H9 (cell line): ENCODE measurements around the gene MCAT. TPM values are rescaled to one million over a fixed set of nuclear protein-coding genes. Genes with fewer than 3 reads are reported as not detected.

ENCODE experiments used
- DNase-seq: peaks from one replicate; pipeline ENCODE4 v3.0.0-alpha.2; 2017
- H2AFZ ChIP-seq: one replicate; pipeline ENCODE4 v1.6.1; 2013; ENCODE audit warnings: mild to moderate bottlenecking, low read length, control low read depth, moderate library complexity
- H2AK5ac ChIP-seq: 2 replicates; pipeline ENCODE4 v1.6.1; 2013; ENCODE audit warnings: low read length, control low read depth, mixed read lengths; ENCODE audit not compliant: insufficient read length
- H2BK120ac ChIP-seq: one replicate; pipeline ENCODE4 v1.6.1; 2013; ENCODE audit warnings: low read depth, mild to moderate bottlenecking, low read length, control low read depth, inconsistent platforms; ENCODE audit not compliant: poor library complexity, severe bottlenecking
- H2BK12ac ChIP-seq: 2 replicates; pipeline ENCODE4 v1.6.1; 2013; ENCODE audit warnings: low read length, control low read depth, mixed read lengths, low read depth; ENCODE audit not compliant: insufficient read length
- H2BK15ac ChIP-seq: 2 replicates; pipeline ENCODE4 v1.6.1; 2013; ENCODE audit warnings: low read depth, low read length, control low read depth
- H2BK20ac ChIP-seq: one replicate; pipeline ENCODE4 v1.6.1; 2013; ENCODE audit warnings: low read depth, mild to moderate bottlenecking, low read length, control low read depth, inconsistent platforms; ENCODE audit not compliant: poor library complexity, severe bottlenecking
- H2BK5ac ChIP-seq: 2 replicates; pipeline ENCODE4 v1.6.1; 2013; ENCODE audit warnings: low read length, control low read depth, mixed read lengths; ENCODE audit not compliant: insufficient read length
- H3K14ac ChIP-seq: 2 replicates; pipeline ENCODE4 v1.6.1; 2013; ENCODE audit warnings: low read length, control low read depth; ENCODE audit not compliant: insufficient read depth
- H3K18ac ChIP-seq: 2 replicates; pipeline ENCODE4 v1.6.1; 2013; ENCODE audit warnings: low read depth, mild to moderate bottlenecking, mixed read lengths, low read length, control low read depth; ENCODE audit not compliant: insufficient read length
- H3K23ac ChIP-seq: 2 replicates; pipeline ENCODE4 v1.6.1; 2013; ENCODE audit warnings: low read length, control low read depth, mixed read lengths, low read depth; ENCODE audit not compliant: insufficient read length
- H3K23me2 ChIP-seq: 2 replicates; pipeline ENCODE4 v1.6.1; 2013; ENCODE audit warnings: low read depth, mild to moderate bottlenecking, mixed read lengths, low read length, control low read depth; ENCODE audit not compliant: insufficient read length, poor library complexity, severe bottlenecking
- H3K27ac ChIP-seq: 2 replicates; pipeline ENCODE4 v1.5.1; 2013; ENCODE audit warnings: low read length, control low read depth, mixed read lengths, low read depth; ENCODE audit not compliant: insufficient read length
- H3K27me3 ChIP-seq: 2 replicates; pipeline ENCODE4 v1.6.1; 2013; ENCODE audit warnings: low read length, control low read depth, inconsistent platforms; ENCODE audit not compliant: insufficient read depth
- H3K4ac ChIP-seq: 2 replicates; pipeline ENCODE4 v1.6.1; 2013; ENCODE audit warnings: low read depth, mild to moderate bottlenecking, control low read depth, inconsistent platforms, low read length, moderate library complexity
- H3K4me1 ChIP-seq: 2 replicates; pipeline ENCODE4 v1.6.1; 2013; ENCODE audit warnings: low read length, control low read depth, inconsistent platforms; ENCODE audit not compliant: insufficient read depth
- H3K4me2 ChIP-seq: 2 replicates; pipeline ENCODE4 v1.6.1; 2013; ENCODE audit warnings: low read length, control low read depth, mixed read lengths; ENCODE audit not compliant: insufficient read length, insufficient read depth
- H3K56ac ChIP-seq: 2 replicates; pipeline ENCODE4 v1.6.1; 2013; ENCODE audit warnings: low read depth, mild to moderate bottlenecking, mixed read lengths, low read length, control low read depth; ENCODE audit not compliant: insufficient read length
- H3K79me1 ChIP-seq: 2 replicates; pipeline ENCODE4 v1.6.1; 2013; ENCODE audit warnings: low read depth, mild to moderate bottlenecking, moderate library complexity, low read length, control low read depth, inconsistent platforms; ENCODE audit not compliant: insufficient read depth, poor library complexity, severe bottlenecking
- H3K79me2 ChIP-seq: 2 replicates; pipeline ENCODE4 v1.6.1; 2013; ENCODE audit warnings: low read length, control low read depth, inconsistent platforms; ENCODE audit not compliant: insufficient read depth
- H3K9ac ChIP-seq: 2 replicates; pipeline ENCODE4 v1.6.1; 2013; ENCODE audit warnings: low read length, control low read depth, mixed read lengths; ENCODE audit not compliant: insufficient read length; ENCODE audit errors: extremely low read depth
- H3K9me3 ChIP-seq: one replicate; pipeline ENCODE4 v1.6.1; 2013; ENCODE audit warnings: low read depth, low read length, inconsistent platforms; ENCODE audit not compliant: control insufficient read depth
- H3T11ph ChIP-seq: one replicate; pipeline ENCODE4 v1.6.1; 2013; ENCODE audit warnings: mild to moderate bottlenecking, low read length, control low read depth, inconsistent platforms
- H4K20me1 ChIP-seq: one replicate; pipeline ENCODE4 v1.6.1; 2013; ENCODE audit not compliant: control insufficient read depth, insufficient read length, insufficient read depth
- H4K5ac ChIP-seq: 2 replicates; pipeline ENCODE4 v1.6.1; 2013; ENCODE audit warnings: low read depth, mild to moderate bottlenecking, mixed read lengths, low read length, control low read depth; ENCODE audit not compliant: insufficient read length
- H4K8ac ChIP-seq: replicated peaks from 2 replicates; pipeline ENCODE4 v1.6.1; 2013; ENCODE audit warnings: low read length, control low read depth, mixed read lengths, low read depth; ENCODE audit not compliant: insufficient read length
- H4K91ac ChIP-seq: 2 replicates; pipeline ENCODE4 v1.6.1; 2013; ENCODE audit warnings: low read depth, mild to moderate bottlenecking, moderate library complexity, mixed read lengths, low read length, control low read depth; ENCODE audit not compliant: insufficient read length
- H3K27ac Mint-ChIP-seq, 3 experiments: 2 replicates in 2 of 3; 3 replicates in 1 of 3; pipeline ENCODE4 v1.8.0; 2020 to 2021; ENCODE audit warnings: mixed read lengths in 3 of 3, mild to moderate bottlenecking in 1 of 3, moderate library complexity in 1 of 3
- H3K27me3 Mint-ChIP-seq: 2 replicates; pipeline ENCODE4 v1.8.0; 2021; ENCODE audit warnings: low read depth, mild to moderate bottlenecking, moderate library complexity, mixed read lengths
- H3K36me3 Mint-ChIP-seq, 3 experiments: 2 replicates in 2 of 3; 3 replicates in 1 of 3; pipeline ENCODE4 v1.8.0; 2020 to 2021; ENCODE audit warnings: low read depth in 3 of 3, mixed read lengths in 3 of 3; ENCODE audit not compliant: insufficient read depth in 1 of 3
- H3K4me1 Mint-ChIP-seq, 2 experiments: 2 replicates each; pipeline ENCODE4 v1.8.0; 2020; ENCODE audit warnings: mixed read lengths in 2 of 2
- H3K4me3 Mint-ChIP-seq, 2 experiments: 2 replicates in 1 of 2; 3 replicates in 1 of 2; pipeline ENCODE4 v1.8.0; 2020 to 2021; ENCODE audit warnings: mild to moderate bottlenecking in 2 of 2, mixed read lengths in 2 of 2, moderate library complexity in 1 of 2
- H3K9me3 Mint-ChIP-seq, 2 experiments: 2 replicates in 1 of 2; 3 replicates in 1 of 2; pipeline ENCODE4 v1.8.0; 2020; ENCODE audit warnings: mild to moderate bottlenecking in 2 of 2, mixed read lengths in 2 of 2, moderate library complexity in 1 of 2
- WGBS: extraction: QIAGEN DNeasy Blood & Tissue Kit; methylation state at CpG from one replicate; pipeline ENCODE4 v1.1.7; 2013; ENCODE audit warnings: missing lambda C conversion rate, low lambda C conversion rate, mixed read lengths; ENCODE audit not compliant: insufficient read length; ENCODE audit errors: extremely low coverage; 5-methylcytosine and 5-hydroxymethylcytosine counted together
- total RNA-seq: library from RNA; stranded (reverse); gene quantifications from 2 replicates; pipeline ENCODE4 v1.2.1, GENCODE V29; 2021
- TF ChIP-seq, protein P1 (sequence below): fragments of 200-600 bp; sonication (generic); conservative IDR thresholded peaks from 3 replicates; pipeline ENCODE4 v1.8.0; 2021; ENCODE audit warnings: antibody characterized with exemption, mild to moderate bottlenecking

Gene MCAT
- total RNA-seq, 1 experiment from 2014 or later: 20.3 TPM

- Histone ChIP-seq H3T11ph (no peak overlapping the region), H3K14ac (no peak overlapping the region), H2BK15ac (no peak overlapping the region), H3K27me3 (no peaks in the 10 kb centered on the region), H2AFZ (no peak overlapping the region), H3K4ac (no peak overlapping the region), H3K23ac (no peak overlapping the region), H2AK5ac (no peak overlapping the region), H3K79me2 (no peaks in the 10 kb centered on the region), H4K20me1 (no peaks in the 10 kb centered on the region), H4K8ac (no peak overlapping the region), H3K79me1 (no peaks in the 10 kb centered on the region), H3K9ac (no peak overlapping the region), H3K4me1 (no peaks in the 10 kb centered on the region), H3K9me3 (no peaks in the 10 kb centered on the region), H3K27ac (no peak overlapping the region), H3K4me2 (no peak overlapping the region), H4K91ac (no peak overlapping the region), H2BK12ac (no peak overlapping the region), H3K18ac (no peak overlapping the region), H3K23me2 (no peaks in the 10 kb centered on the region), H2BK20ac (no peak overlapping the region), H2BK120ac (no peak overlapping the region), H4K5ac (no peak overlapping the region), H3K56ac (no peak overlapping the region), H2BK5ac (no peak overlapping the region)
- H3K27me3 Mint-ChIP-seq: peaks cover 5% of the 10 kb centered on the region; the same call in 1 of the 2 replicates
- no peak for DNase-seq
- no peak overlapping the region for H3K4me3 Mint-ChIP-seq
- H3K36me3 Mint-ChIP-seq: peaks cover 5 to 13% (median 7%) of the 10 kb centered on the region in 3 experiments
- peaks cover 9 to 10% of the 10 kb centered on the region in 2 experiments for H3K4me1 Mint-ChIP-seq
- no CpG with 5 or more reads among the region's 5 CpGs for WGBS
- TF ChIP-seq, protein P1, sequence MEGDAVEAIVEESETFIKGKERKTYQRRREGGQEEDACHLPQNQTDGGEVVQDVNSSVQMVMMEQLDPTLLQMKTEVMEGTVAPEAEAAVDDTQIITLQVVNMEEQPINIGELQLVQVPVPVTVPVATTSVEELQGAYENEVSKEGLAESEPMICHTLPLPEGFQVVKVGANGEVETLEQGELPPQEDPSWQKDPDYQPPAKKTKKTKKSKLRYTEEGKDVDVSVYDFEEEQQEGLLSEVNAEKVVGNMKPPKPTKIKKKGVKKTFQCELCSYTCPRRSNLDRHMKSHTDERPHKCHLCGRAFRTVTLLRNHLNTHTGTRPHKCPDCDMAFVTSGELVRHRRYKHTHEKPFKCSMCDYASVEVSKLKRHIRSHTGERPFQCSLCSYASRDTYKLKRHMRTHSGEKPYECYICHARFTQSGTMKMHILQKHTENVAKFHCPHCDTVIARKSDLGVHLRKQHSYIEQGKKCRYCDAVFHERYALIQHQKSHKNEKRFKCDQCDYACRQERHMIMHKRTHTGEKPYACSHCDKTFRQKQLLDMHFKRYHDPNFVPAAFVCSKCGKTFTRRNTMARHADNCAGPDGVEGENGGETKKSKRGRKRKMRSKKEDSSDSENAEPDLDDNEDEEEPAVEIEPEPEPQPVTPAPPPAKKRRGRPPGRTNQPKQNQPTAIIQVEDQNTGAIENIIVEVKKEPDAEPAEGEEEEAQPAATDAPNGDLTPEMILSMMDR: no peak
- H3K9me3 Mint-ChIP-seq: peaks cover 13 to 18% of the 10 kb centered on the region in 2 experiments
- no peak overlapping the region; a peak in 1 of 7 replicates for H3K27ac Mint-ChIP-seq
Measured at GRCh38 chr22:43100225-43100624, 43.0 kb downstream of the MCAT start.
